SK-N-MC (cell line): ENCODE measurements around the gene C11orf58.

Experiments
- DNase-seq: peaks from one replicate; pipeline ENCODE4 v3.0.0-alpha.2; 2011; ENCODE audit warnings: low read depth, low spot score
- H3K27ac ChIP-seq: fragments of 200-600 bp; sonication (generic); 2 replicates; pipeline ENCODE4 v1.5.1; 2016; ENCODE audit warnings: mixed run types
- H3K36me3 ChIP-seq: fragments of 200-600 bp; sonication (generic); 2 replicates; pipeline ENCODE4 v1.6.1; 2017; ENCODE audit warnings: antibody characterized with exemption, low read length, mixed read lengths; ENCODE audit not compliant: insufficient read depth
- H3K4me3 ChIP-seq: fragments of 200-600 bp; sonication (generic); 2 replicates; pipeline ENCODE4 v1.5.1; 2016
- H3K9ac ChIP-seq: fragments of 200-600 bp; sonication (generic); 2 replicates; pipeline ENCODE4 v1.8.0; 2017; ENCODE audit warnings: mixed run types, mixed read lengths; ENCODE audit not compliant: insufficient read length
- H3K9me3 ChIP-seq: fragments of 200-600 bp; sonication (generic); 2 replicates; pipeline ENCODE4 v1.6.1; 2017; ENCODE audit warnings: low read depth, mild to moderate bottlenecking, antibody characterized with exemption, low read length, moderate library complexity, mixed read lengths
- EZH2 ChIP-seq: fragments of 200-600 bp; sonication (generic); IDR thresholded peaks from one replicate; pipeline ENCODE4 v1.6.1; 2017; ENCODE audit warnings: antibody characterized with exemption
- FOXP2 ChIP-seq: optimal IDR thresholded peaks from 2 replicates; pipeline ENCODE3; 2011; ENCODE audit warnings: mild to moderate bottlenecking, moderate library complexity; ENCODE audit not compliant: insufficient read depth; ENCODE audit errors: extremely low read length, control extremely low read depth
- POLR2AphosphoS5 ChIP-seq: IDR thresholded peaks from 2 replicates; pipeline ENCODE4 v1.6.1; 2012; ENCODE audit warnings: mild to moderate bottlenecking, low read depth, low read length, borderline replicate concordance

C11orf58 gene

GRCh38 chr11:16759857-16760508, 21.5 kb downstream of the C11orf58 start:
- Histone ChIP-seq H3K27ac (peak overlapping the region; percentile 38; the same call in 1 of the 2 replicates), H3K9me3 (no peaks in the 10 kb centered on the region)
- DNase-seq, result no peak

GRCh38 chr11:16763746-16764145, 25.3 kb downstream of the C11orf58 start:
- Histone ChIP-seq H3K36me3 (peaks cover under 1% of the 10 kb centered on the region; the same call in 1 of the 2 replicates), H3K27ac (no peak overlapping the region), H3K9me3 (no peaks in the 10 kb centered on the region), H3K4me3 (no peak overlapping the region), H3K9ac (no peak overlapping the region)
- DNase-seq, result no peak
- TF ChIP-seq POLR2AphosphoS5 (no peak), EZH2 (no peak), FOXP2 (no peak)

More at GRCh38 chr11:16759857-16760508, 21.5 kb downstream of the C11orf58 start:
- no peak overlapping the region for H3K9ac ChIP-seq
- TF ChIP-seq EZH2, result no peak
- H3K36me3 ChIP-seq, result peaks cover 36% of the 10 kb centered on the region
- H3K4me3 ChIP-seq, result no peak overlapping the region

GRCh38 chr11:16764888-16765287, 26.4 kb downstream of the C11orf58 start:
- no peaks in the 10 kb centered on the region for H3K9me3 ChIP-seq
- no peak overlapping the region for H3K9ac ChIP-seq
- H3K4me3 ChIP-seq, result no peak overlapping the region
- H3K27ac ChIP-seq, result no peak overlapping the region
- no peaks in the 10 kb centered on the region for H3K36me3 ChIP-seq
- no peak for DNase-seq
- TF ChIP-seq EZH2 (no peak), POLR2AphosphoS5 (no peak), FOXP2 (no peak)

GRCh38 chr11:16767137-16767536, 28.7 kb downstream of the C11orf58 start:
- no peak for DNase-seq
- H3K9ac ChIP-seq, result no peak overlapping the region
- TF ChIP-seq POLR2AphosphoS5 (no peak), FOXP2 (no peak), EZH2 (no peak)

GRCh38 chr11:16767957-16768356, 29.5 kb downstream of the C11orf58 start:
- H3K9ac ChIP-seq, result no peak overlapping the region
- H3K27ac ChIP-seq, result no peak overlapping the region
- H3K36me3 ChIP-seq, result no peaks in the 10 kb centered on the region
- no peak overlapping the region for H3K4me3 ChIP-seq
- DNase-seq, result no peak
- no peaks in the 10 kb centered on the region for H3K9me3 ChIP-seq
- TF ChIP-seq FOXP2, result no peak
- no peak for TF ChIP-seq POLR2AphosphoS5
- TF ChIP-seq EZH2, result no peak

More at GRCh38 chr11:16767137-16767536, 28.7 kb downstream of the C11orf58 start:
- Histone ChIP-seq H3K36me3 (no peaks in the 10 kb centered on the region), H3K9me3 (no peaks in the 10 kb centered on the region), H3K27ac (no peak overlapping the region), H3K4me3 (no peak overlapping the region)

GRCh38 chr11:16769386-16769785, 30.9 kb downstream of the C11orf58 start:
- no peaks in the 10 kb centered on the region for H3K9me3 ChIP-seq
- no peaks in the 10 kb centered on the region for H3K36me3 ChIP-seq
- no peak overlapping the region for H3K27ac ChIP-seq
- H3K4me3 ChIP-seq, result no peak overlapping the region
- no peak for DNase-seq
- TF ChIP-seq POLR2AphosphoS5, result no peak
- TF ChIP-seq EZH2, result no peak
- TF ChIP-seq FOXP2, result no peak
- no peak overlapping the region for H3K9ac ChIP-seq

GRCh38 chr11:16770016-16770415, 31.6 kb downstream of the C11orf58 start:
- Histone ChIP-seq H3K27ac (no peak overlapping the region), H3K9me3 (no peaks in the 10 kb centered on the region), H3K36me3 (no peaks in the 10 kb centered on the region), H3K4me3 (no peak overlapping the region), H3K9ac (no peak overlapping the region)
- no peak for DNase-seq
- TF ChIP-seq EZH2 (no peak), FOXP2 (no peak), POLR2AphosphoS5 (no peak)

- no peak for DNase-seq
- no peaks in the 10 kb centered on the region for H3K9me3 ChIP-seq
Measured at GRCh38 chr11:16771350-16772140, 33.1 kb downstream of the C11orf58 start.

More at GRCh38 chr11:16771350-16772140, 33.1 kb downstream of the C11orf58 start:
- Histone ChIP-seq H3K27ac (no peak overlapping the region), H3K36me3 (no peaks in the 10 kb centered on the region), H3K4me3 (no peak overlapping the region), H3K9ac (no peak overlapping the region)
- TF ChIP-seq POLR2AphosphoS5, result no peak
